HL-60 (cell line): Measurements from ENCODE around the gene MET.

ENCODE experiments used
- DNase-seq, 2 experiments: peaks; one replicate each; pipeline ENCODE4 v3.0.0-alpha.2; 2010 to 2020; ENCODE audit warnings: low read depth in 1 of 2, low spot score in 1 of 2
- H3K27ac ChIP-seq: fragments of 250-450 bp; sonication (Bioruptor Pico); replicated peaks from 2 replicates; pipeline ENCODE4 v1.5.1; 2020; ENCODE audit warnings: mild to moderate bottlenecking, moderate library complexity
- H3K27me3 ChIP-seq: fragments of 250-450 bp; sonication (Bioruptor Pico); 2 replicates; pipeline ENCODE4 v1.5.1; 2021; ENCODE audit warnings: mild to moderate bottlenecking, moderate library complexity; ENCODE audit not compliant: insufficient read depth, poor library complexity, severe bottlenecking
- H3K4me3 ChIP-seq: replicated peaks from 2 replicates; pipeline ENCODE4 v1.5.1; 2011; ENCODE audit warnings: mild to moderate bottlenecking, control low read depth, low read length; ENCODE audit not compliant: insufficient read depth
- GABPA ChIP-seq: IDR thresholded peaks from 2 replicates; pipeline ENCODE4 v1.6.1; 2012; ENCODE audit warnings: low read depth
- POLR2AphosphoS5 ChIP-seq: IDR thresholded peaks from 2 replicates; pipeline ENCODE4 v1.6.1; 2012; ENCODE audit warnings: low read depth
- SPI1 ChIP-seq: IDR thresholded peaks from 2 replicates; pipeline ENCODE4 v1.6.1; 2012; ENCODE audit warnings: low read depth, mild to moderate bottlenecking, borderline replicate concordance
- TF ChIP-seq, protein P1 (sequence below): IDR thresholded peaks from 2 replicates; pipeline ENCODE4 v1.6.1; 2012; ENCODE audit warnings: low read depth; ENCODE audit not compliant: insufficient replicate concordance
- TF ChIP-seq, protein P2 (sequence below): IDR thresholded peaks from one replicate; pipeline ENCODE4 v1.5.1; 2011; ENCODE audit warnings: low read length, control low read depth, inconsistent platforms; ENCODE audit not compliant: insufficient read depth

Gene MET

DNA sequence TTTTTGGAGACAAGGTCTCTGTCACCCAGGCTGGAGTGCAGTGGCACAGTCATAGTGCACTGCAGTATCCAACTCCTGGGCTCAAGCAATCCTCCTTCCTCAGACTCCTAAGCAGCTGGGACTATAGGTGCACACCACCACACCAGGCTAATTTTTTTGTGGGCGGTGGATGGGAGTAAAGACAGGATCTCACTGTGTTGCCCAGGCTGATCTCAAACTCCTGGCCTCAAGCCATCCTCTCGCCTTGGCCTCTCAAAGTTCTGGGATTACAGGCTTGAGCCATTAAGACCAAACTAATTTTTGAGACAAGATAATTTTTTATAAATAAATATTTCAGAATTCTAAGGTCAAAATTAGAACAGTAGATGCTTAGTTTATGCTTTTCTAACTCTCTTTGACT is 109.6 kb downstream of the MET start:
- DNase-seq, result no peak
- TF ChIP-seq SPI1, result no peak
- TF ChIP-seq, protein P1, sequence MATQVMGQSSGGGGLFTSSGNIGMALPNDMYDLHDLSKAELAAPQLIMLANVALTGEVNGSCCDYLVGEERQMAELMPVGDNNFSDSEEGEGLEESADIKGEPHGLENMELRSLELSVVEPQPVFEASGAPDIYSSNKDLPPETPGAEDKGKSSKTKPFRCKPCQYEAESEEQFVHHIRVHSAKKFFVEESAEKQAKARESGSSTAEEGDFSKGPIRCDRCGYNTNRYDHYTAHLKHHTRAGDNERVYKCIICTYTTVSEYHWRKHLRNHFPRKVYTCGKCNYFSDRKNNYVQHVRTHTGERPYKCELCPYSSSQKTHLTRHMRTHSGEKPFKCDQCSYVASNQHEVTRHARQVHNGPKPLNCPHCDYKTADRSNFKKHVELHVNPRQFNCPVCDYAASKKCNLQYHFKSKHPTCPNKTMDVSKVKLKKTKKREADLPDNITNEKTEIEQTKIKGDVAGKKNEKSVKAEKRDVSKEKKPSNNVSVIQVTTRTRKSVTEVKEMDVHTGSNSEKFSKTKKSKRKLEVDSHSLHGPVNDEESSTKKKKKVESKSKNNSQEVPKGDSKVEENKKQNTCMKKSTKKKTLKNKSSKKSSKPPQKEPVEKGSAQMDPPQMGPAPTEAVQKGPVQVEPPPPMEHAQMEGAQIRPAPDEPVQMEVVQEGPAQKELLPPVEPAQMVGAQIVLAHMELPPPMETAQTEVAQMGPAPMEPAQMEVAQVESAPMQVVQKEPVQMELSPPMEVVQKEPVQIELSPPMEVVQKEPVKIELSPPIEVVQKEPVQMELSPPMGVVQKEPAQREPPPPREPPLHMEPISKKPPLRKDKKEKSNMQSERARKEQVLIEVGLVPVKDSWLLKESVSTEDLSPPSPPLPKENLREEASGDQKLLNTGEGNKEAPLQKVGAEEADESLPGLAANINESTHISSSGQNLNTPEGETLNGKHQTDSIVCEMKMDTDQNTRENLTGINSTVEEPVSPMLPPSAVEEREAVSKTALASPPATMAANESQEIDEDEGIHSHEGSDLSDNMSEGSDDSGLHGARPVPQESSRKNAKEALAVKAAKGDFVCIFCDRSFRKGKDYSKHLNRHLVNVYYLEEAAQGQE, result no peak
- no peak for TF ChIP-seq GABPA
- no peak for TF ChIP-seq POLR2AphosphoS5
- TF ChIP-seq, protein P2, sequence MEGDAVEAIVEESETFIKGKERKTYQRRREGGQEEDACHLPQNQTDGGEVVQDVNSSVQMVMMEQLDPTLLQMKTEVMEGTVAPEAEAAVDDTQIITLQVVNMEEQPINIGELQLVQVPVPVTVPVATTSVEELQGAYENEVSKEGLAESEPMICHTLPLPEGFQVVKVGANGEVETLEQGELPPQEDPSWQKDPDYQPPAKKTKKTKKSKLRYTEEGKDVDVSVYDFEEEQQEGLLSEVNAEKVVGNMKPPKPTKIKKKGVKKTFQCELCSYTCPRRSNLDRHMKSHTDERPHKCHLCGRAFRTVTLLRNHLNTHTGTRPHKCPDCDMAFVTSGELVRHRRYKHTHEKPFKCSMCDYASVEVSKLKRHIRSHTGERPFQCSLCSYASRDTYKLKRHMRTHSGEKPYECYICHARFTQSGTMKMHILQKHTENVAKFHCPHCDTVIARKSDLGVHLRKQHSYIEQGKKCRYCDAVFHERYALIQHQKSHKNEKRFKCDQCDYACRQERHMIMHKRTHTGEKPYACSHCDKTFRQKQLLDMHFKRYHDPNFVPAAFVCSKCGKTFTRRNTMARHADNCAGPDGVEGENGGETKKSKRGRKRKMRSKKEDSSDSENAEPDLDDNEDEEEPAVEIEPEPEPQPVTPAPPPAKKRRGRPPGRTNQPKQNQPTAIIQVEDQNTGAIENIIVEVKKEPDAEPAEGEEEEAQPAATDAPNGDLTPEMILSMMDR, result no peak
- Histone ChIP-seq H3K4me3 (no peak overlapping the region), H3K27me3 (peaks cover 4% of the 10 kb centered on the region), H3K27ac (no peak overlapping the region)

DNA sequence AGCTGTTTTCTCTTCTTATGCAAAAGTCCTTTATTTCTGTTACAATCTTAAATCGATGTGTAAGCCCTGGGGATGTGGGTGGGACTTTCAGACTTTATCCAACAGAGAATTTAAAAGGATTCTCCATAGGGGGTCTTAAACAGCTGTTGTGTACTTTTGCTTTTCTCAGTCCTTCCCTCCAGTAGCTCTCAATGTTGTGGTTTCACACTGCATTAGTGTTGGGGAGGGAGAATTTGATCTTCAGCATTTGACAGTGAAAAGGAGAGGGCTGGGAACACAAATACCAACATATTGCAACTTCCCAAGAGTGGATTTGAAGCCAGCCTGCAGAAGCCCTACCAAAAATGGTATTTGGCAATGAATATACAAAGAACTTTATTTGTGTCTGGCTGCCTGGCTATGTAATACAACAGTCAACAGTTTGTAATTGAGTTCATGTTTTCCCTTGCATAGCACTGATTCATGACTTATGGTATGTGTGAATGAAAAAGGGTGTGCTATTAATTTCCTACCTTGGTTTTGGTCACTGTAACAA is 110.2 kb downstream of the MET start:
- H3K4me3 ChIP-seq, result no peak overlapping the region
- TF ChIP-seq SPI1 (no peak), POLR2AphosphoS5 (no peak), GABPA (no peak)
- TF ChIP-seq, protein P1, result no peak
- TF ChIP-seq, protein P2, result no peak
- DNase-seq, result no peak
- H3K27ac ChIP-seq, result no peak overlapping the region
- peaks cover 4% of the 10 kb centered on the region for H3K27me3 ChIP-seq

DNA sequence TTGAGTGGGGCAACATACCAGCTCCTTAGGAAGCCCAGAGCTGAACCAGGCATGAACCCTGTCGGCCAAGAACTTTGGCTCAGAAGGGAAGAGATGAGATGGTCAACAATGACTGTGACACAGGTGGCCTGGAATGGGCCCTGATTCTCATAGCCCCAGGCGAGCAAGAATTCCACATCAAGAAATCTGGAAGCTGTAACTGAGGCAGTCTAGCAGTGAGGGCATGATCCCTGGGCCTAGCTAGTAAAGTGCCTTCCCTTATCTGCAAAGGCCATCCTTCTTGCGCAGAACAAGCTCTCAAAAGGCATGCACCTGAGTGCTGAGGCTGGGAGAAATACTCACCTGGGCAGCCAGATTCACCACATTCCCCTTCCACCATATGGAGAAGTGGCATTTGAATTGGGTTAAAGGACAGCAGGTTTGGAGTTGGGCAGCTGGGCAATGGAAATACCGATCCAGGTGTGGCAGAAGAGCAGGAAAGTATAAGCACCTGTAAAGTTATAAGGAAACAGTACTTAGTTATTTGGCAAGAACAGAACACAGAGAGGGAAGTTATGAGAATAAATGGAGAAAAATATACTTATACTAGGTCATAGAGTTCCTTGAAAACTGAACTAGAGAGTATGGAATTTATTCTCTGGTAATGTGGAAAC is 111.8 kb downstream of the MET start:
- Histone ChIP-seq H3K27ac (no peak overlapping the region), H3K4me3 (no peak overlapping the region), H3K27me3 (no peaks in the 10 kb centered on the region)
- DNase-seq, result no peak
- TF ChIP-seq POLR2AphosphoS5 (no peak), GABPA (no peak), SPI1 (no peak)
- TF ChIP-seq, protein P1, result no peak
- TF ChIP-seq, protein P2, result no peak
